ENCODE data around the gene FUT7. TPM values are rescaled to one million over a fixed set of nuclear protein-coding genes. Genes with fewer than 3 reads are reported as not detected.

FUT7 gene
- total and polyA plus RNA-seq, 2 of the 13 experiments (the other 11 are each of a cell fraction or from before 2014, with no cell fraction given): 0.05 TPM; not detected in 1

GRCh38 chr9:137077758-137078693 is 46.1 kb upstream of the FUT7 start:
- no peaks in the 10 kb centered on the region for H4K20me1 ChIP-seq (ENCODE audit: insufficient read depth, low read length)
- peaks cover 9 to 16% of the 10 kb centered on the region in 2 experiments; a peak in 4 of 5 replicates for H3K36me3 ChIP-seq (replicated peaks in 1 of 2; ENCODE audit: control insufficient read depth in 1 of 2, insufficient read depth in 2 of 2, low read length in 2 of 2)
- BruUV-seq (replicated peaks): TSS peak; percentile 41
- FAIRE-seq: no peak
- in situ Hi-C loops (cut with HindIII; ENCODE audit: extremely low pct_ligation_motif_present, low pct_unique_long_range_greater_than_20kb): no loop called here
- no peaks in the 10 kb centered on the region for H3K27me3 ChIP-seq (ENCODE audit: control insufficient read depth in 1 of 2, insufficient read depth in 2 of 2, low read length in 2 of 2)
- WGBS (ENCODE audit: low lambda C conversion rate): 65% methylated on average over 16 of the region's 76 CpGs
- ChIA-PET POLR2A (interaction anchor here (1.0 to 2.9 kb wide), 4 partner anchors 8 to 162 kb away, joined by 4 to 30 read pairs (median 6); partner anchors contain the start of genes MAN1B1, NPDC1 and TUBB4B), CTCF (ENCODE audit: low intra/inter-chr PET ratio, low total read pairs) (no interaction called here)
- peak overlapping the region; percentile 83 for H3K4me2 ChIP-seq (ENCODE audit: low read depth, low read length)
- no peak overlapping the region for H3K27ac ChIP-seq (ENCODE audit: extremely low read length, insufficient read depth, low read length)
- H3K4me1 ChIP-seq (ENCODE audit: insufficient read depth, low read length): peaks cover 46% of the 10 kb centered on the region
- H3K9ac ChIP-seq (ENCODE audit: insufficient read depth, low read depth, low read length): peak overlapping the region; percentile 69
- DNase-seq (ENCODE audit: low spot score): no peak
- H3K79me2 ChIP-seq (ENCODE audit: insufficient read depth, low read length): no peaks in the 10 kb centered on the region
- ATAC-seq: no peak; the same call in 2 of the 3 replicates
- H3K9me3 ChIP-seq (ENCODE audit: low read length): no peaks in the 10 kb centered on the region
- intact Hi-C loops (cut with micrococcal nuclease; ENCODE audit: unreplicated experiment): no loop called here
- H2AFZ ChIP-seq (ENCODE audit: low read length): no peak overlapping the region
- peak overlapping the region; percentile 64 to 85 (median 76); a peak in 5 of 6 replicates for H3K4me3 ChIP-seq (replicated peaks in 1 of 3; ENCODE audit: insufficient read depth in 1 of 3, low read depth in 2 of 3, low read length in 3 of 3)
- TF ChIP-seq, protein P1, sequence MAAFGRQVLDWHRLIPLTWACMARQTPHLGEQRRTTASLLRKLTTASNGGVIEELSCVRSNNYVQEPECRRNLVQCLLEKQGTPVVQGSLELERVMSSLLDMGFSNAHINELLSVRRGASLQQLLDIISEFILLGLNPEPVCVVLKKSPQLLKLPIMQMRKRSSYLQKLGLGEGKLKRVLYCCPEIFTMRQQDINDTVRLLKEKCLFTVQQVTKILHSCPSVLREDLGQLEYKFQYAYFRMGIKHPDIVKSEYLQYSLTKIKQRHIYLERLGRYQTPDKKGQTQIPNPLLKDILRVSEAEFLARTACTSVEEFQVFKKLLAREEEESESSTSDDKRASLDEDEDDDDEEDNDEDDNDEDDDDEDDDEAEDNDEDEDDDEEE (CRISPR knock-in tag; IDR thresholded peaks at IDR 0.05): 0 out of 2 replicates have a peak, but pooled peaks have one; percentile 32
- TF ChIP-seq MBD4 (IDR thresholded peaks at IDR 0.05; ENCODE audit: borderline replicate concordance, low read length) (no peak), SP4 (CRISPR knock-in tag; IDR thresholded peaks at IDR 0.05) (0 out of 2 replicates have a peak, but pooled peaks have one; percentile 26), THAP9 (CRISPR knock-in tag; IDR thresholded peaks at IDR 0.05; ENCODE audit: borderline replicate concordance) (0 out of 2 replicates have a peak, but pooled peaks have one; percentile 16), FOSL1 (CRISPR knock-in tag; IDR thresholded peaks at IDR 0.05; ENCODE audit: borderline replicate concordance) (0 out of 2 replicates have a peak, but pooled peaks have one; percentile 1), ZNF280D (CRISPR knock-in tag; IDR thresholded peaks at IDR 0.05) (0 out of 2 replicates have a peak, but pooled peaks have one; percentile 29), ZNF772 (CRISPR knock-in tag; IDR thresholded peaks at IDR 0.05) (0 out of 2 replicates have a peak, but pooled peaks have one; percentile 48)
- TF ChIP-seq, protein P2, sequence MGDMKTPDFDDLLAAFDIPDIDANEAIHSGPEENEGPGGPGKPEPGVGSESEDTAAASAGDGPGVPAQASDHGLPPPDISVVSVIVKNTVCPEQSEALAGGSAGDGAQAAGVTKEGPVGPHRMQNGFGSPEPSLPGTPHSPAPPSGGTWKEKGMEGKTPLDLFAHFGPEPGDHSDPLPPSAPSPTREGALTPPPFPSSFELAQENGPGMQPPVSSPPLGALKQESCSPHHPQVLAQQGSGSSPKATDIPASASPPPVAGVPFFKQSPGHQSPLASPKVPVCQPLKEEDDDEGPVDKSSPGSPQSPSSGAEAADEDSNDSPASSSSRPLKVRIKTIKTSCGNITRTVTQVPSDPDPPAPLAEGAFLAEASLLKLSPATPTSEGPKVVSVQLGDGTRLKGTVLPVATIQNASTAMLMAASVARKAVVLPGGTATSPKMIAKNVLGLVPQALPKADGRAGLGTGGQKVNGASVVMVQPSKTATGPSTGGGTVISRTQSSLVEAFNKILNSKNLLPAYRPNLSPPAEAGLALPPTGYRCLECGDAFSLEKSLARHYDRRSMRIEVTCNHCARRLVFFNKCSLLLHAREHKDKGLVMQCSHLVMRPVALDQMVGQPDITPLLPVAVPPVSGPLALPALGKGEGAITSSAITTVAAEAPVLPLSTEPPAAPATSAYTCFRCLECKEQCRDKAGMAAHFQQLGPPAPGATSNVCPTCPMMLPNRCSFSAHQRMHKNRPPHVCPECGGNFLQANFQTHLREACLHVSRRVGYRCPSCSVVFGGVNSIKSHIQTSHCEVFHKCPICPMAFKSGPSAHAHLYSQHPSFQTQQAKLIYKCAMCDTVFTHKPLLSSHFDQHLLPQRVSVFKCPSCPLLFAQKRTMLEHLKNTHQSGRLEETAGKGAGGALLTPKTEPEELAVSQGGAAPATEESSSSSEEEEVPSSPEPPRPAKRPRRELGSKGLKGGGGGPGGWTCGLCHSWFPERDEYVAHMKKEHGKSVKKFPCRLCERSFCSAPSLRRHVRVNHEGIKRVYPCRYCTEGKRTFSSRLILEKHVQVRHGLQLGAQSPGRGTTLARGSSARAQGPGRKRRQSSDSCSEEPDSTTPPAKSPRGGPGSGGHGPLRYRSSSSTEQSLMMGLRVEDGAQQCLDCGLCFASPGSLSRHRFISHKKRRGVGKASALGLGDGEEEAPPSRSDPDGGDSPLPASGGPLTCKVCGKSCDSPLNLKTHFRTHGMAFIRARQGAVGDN (CRISPR knock-in tag; IDR thresholded peaks at IDR 0.05): peak; percentile 48; the same call in 1 of the 2 replicates
